Suppressor macrophage (primary cell): ENCODE results near the gene ZNF821.
"Not testable (repeated sequence)": the region's sequence is repeated elsewhere in the genome, so short reads cannot be mapped to it uniquely, and the experiment has no call there.

Experiments used
- DNase-seq, 4 experiments: peaks; one replicate each; pipeline ENCODE4 v3.0.0-alpha.2; 2020 to 2022
- total RNA-seq, 17 experiments: gene quantifications; one replicate each; lab custom pipeline; 2026; ENCODE audit warnings: mixed read lengths in 6 of 17, inconsistent platforms in 3 of 17; lab: John Stamatoyannopoulos, UW

ZNF821 gene
- 0.84 to 6.4 (median 3.4) reads per million in 17 experiments for total RNA-seq

GRCh38 chr16:71883849-71884638, at the start of gene ZNF821:
TSS of gene ZNF821 (minus strand) at chr16:71884182. CDS start at chr16:71879946, 4,236 bp downstream.
- peak; percentile 54 to 82 (median 67) for DNase-seq

DNA sequence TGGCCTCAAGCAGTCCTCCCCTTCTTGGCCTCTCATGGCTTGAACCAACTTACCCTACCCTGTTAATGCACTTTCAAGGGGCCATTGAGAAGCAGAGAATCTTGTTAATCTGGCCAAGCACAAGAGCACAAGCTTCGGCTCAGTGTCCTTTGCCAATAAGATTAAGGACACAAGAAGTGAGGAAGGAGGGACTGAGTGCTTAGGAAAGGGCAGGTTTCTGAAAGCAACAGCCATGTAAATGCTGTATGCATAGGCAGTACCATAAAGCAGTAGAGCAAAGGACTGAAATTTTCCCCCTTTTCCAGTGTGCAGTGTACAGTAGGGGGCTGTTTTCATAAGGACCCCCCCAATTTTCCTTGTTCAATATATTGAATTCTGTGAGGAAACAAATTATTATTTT, 49.0 kb upstream of the ZNF821 start:
- DNase-seq: no peak

- no peak for DNase-seq
Measured at GRCh38 chr16:71931599-71931998, 47.6 kb upstream of the ZNF821 start.

- peak in 3 of 4 experiments; percentile 22 to 62 (median 43) for DNase-seq
Measured at GRCh38 chr16:71931001-71931400, 47.0 kb upstream of the ZNF821 start.

GRCh38 chr16:71930013-71930563, 46.1 kb upstream of the ZNF821 start:
- no peak for DNase-seq

- no peak for DNase-seq
Measured at GRCh38 chr16:71929048-71929447, 45.1 kb upstream of the ZNF821 start.

DNA sequence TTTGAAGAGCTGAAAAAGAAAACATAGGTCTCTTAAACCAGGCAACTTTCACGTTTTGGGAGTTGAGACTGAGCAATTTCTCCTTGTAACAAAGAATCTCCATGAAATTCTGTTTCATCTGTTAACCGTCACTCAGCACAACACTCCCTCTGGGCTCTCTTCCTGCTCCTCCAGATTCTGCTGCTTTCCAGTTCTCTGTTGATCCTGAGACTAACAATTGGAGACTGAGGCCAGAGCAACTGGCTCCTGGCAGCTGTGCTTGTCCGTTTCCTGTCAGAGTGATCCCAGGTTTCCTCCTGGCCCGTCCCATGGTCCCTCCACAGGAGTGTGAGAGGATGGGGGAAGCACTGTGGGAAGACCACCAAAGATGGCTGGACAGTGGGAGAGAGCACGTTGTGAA, 43.8 kb upstream of the ZNF821 start:
- no peak for DNase-seq

DNA sequence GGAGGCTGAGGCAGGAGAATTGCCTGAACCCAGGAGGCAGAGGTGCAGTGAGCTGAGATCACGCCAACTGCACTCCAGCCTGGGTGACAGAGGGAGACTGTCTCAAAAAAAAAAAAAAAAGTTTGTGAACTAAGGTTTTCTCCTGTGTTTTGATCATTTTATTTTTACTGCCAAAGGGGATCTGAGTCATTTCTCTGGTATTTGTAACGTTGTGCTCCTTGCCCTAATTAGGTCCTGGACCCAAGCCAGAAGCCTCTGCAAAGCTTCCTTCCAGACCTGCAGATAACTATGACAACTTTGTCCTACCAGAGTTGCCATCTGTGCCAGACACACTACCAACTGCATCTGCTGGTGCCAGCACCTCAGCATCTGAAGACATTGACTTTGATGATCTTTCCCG, 43.4 kb upstream of the ZNF821 start:
- DNase-seq: peak in 1 of 4 experiments; percentile 9

- DNase-seq: no peak
Measured at GRCh38 chr16:71924710-71925109, 40.7 kb upstream of the ZNF821 start.

- DNase-seq: no peak
Measured at GRCh38 chr16:71923941-71924690, 40.1 kb upstream of the ZNF821 start.

GRCh38 chr16:71920658-71921057, 36.7 kb upstream of the ZNF821 start:
- no peak for DNase-seq

DNA sequence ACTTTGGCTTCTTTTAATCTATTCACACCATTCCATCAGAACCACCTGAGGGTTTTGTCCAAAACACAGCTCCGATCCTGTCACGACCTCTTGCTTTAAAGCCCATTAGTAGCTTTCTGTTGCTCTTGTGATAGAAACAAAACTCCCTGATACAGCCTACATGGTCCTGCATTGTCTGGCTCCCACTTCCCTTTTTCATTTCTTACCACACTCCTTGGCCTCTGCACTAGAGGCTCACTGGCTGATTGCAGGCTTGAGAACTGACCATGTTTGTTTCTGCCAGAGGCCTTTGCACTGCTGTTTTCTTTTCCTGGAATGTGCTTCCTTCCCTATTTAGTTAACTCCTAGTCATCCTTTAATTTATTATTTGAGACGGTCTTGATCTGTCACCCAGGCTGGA, 35.1 kb upstream of the ZNF821 start:
- peak; percentile 78 to 90 (median 86) for DNase-seq

- no peak for DNase-seq
Measured at GRCh38 chr16:71917900-71918299, 33.9 kb upstream of the ZNF821 start.

- no peak for DNase-seq
Measured at GRCh38 chr16:71916397-71916920, 32.5 kb upstream of the ZNF821 start.

- no peak for DNase-seq
Measured at GRCh38 chr16:71915350-71915749, 31.4 kb upstream of the ZNF821 start.

DNA sequence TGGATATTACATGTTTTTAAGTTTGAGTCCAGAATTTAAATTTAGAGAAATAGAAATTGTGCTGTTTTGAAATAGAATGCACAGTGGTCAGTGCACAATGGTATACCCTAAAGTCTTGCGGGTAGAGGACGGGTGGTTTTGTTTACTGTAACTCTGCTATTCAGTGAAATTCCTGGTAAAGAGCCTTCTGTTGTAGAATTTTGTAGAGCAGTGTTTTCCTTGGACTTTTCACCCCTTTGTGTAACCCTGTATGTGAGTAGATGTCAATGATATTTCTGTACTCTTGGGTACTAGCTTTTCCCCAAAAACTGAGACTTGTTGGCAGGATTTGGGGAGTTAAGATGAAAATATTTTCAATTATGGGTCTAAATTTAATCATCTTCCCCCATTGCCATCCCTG, 30.8 kb upstream of the ZNF821 start:
- DNase-seq: no peak

- DNase-seq: peak in 2 of 4 experiments; percentile 34 to 39
Measured at GRCh38 chr16:71912534-71913275, 28.7 kb upstream of the ZNF821 start.

GRCh38 chr16:71911121-71911520, 27.1 kb upstream of the ZNF821 start:
- DNase-seq: no peak

GRCh38 chr16:71905765-71906164, 21.8 kb upstream of the ZNF821 start:
- not testable (repeated sequence) for DNase-seq

GRCh38 chr16:71904239-71904638, 20.3 kb upstream of the ZNF821 start:
- DNase-seq: no peak

GRCh38 chr16:71903608-71904007, 19.6 kb upstream of the ZNF821 start:
- no peak for DNase-seq

DNA sequence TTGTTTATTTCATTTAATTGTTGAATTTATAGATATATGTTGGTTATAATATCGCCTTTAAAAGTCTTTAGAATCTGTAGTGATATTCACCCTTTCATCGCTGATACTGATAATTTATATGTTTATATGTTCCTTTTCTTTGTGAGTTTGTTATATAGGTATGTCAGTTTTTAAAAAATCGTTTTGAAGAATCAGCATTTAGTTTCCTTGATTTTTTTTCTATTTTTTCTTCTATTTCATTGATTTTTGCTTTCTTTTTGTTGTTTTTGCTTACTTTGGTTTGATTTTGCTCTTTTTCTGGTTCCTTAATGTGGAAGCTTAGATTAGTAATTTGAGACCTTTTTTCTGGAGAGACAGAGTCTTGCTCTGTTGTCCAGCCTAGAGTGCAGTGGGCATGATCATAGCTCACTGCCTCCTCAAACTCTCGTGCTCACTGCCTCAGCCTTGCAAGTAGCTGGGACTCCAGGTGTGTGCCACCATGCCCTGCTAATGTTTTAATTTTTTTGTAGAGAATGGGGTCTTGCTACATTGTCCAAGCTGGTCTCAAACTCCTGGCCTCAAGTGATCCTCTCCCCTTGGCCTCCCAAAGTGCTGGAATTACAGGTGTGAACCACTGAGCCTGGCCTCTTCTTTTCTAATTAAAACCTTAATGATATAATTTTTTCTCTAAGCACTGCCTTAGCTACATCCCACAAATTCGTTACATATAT, 18.8 kb upstream of the ZNF821 start:
- no peak for DNase-seq
